CD4-positive, alpha-beta T cell (primary cell): ENCODE results near the gene HSPB6. TPM values are rescaled to one million over a fixed set of nuclear protein-coding genes. Genes with fewer than 3 reads are reported as not detected.

Experiments
- ATAC-seq: fragments of 200-7000 bp; cut with Tn5 transposase; one replicate; pipeline ENCODE4 v1.10.0; 2022; ENCODE audit warnings: mild to moderate bottlenecking; ENCODE audit not compliant: poor library complexity
- CTCF ChIA-PET: fragments of 350-600 bp; sonication (Branson Sonifier 250); formaldehyde crosslinking; loops from one replicate; lab custom pipeline; 2021; ENCODE audit warnings: antibody characterized with exemption, inconsistent platforms; lab: Charles Lee
- POLR2A ChIA-PET: fragments of 350-600 bp; sonication (Branson Sonifier 250); formaldehyde crosslinking; loops from one replicate; lab custom pipeline; 2021; ENCODE audit warnings: antibody characterized with exemption, inconsistent platforms; lab: Charles Lee
- DNase-seq, 14 experiments: peaks; one replicate each; pipeline ENCODE4 v3.0.0-alpha.2; 2013 to 2020; ENCODE audit warnings: mixed read lengths in 2 of 14
- H3K27ac ChIP-seq, 2 donors: one replicate each; pipeline versions ENCODE4 v1.5.1 to v1.7.0; 2013; ENCODE audit warnings: low read length in 2 of 2, low read depth in 1 of 2, mild to moderate bottlenecking in 1 of 2
- H3K27me3 ChIP-seq, 2 experiments: 1 replicate in 1 of 2; 2 replicates in 1 of 2; pipeline versions ENCODE4 v1.6.1 to v1.7.0; 2013; ENCODE audit warnings: low read length in 2 of 2, control low read depth in 1 of 2, mild to moderate bottlenecking in 1 of 2, moderate library complexity in 1 of 2; ENCODE audit not compliant: insufficient read depth in 2 of 2, control insufficient read depth in 1 of 2
- H3K36me3 ChIP-seq: one replicate; pipeline ENCODE4 v1.6.1; 2013; ENCODE audit warnings: low read length, control low read depth; ENCODE audit not compliant: insufficient read depth
- H3K4me1 ChIP-seq: one replicate; pipeline ENCODE4 v1.6.1; 2013; ENCODE audit warnings: low read length, control low read depth; ENCODE audit not compliant: insufficient read depth
- H3K4me3 ChIP-seq: one replicate; pipeline ENCODE4 v1.5.1; 2013; ENCODE audit warnings: mild to moderate bottlenecking, low read length, moderate library complexity
- H3K9me3 ChIP-seq, 2 experiments: 1 replicate in 1 of 2; 2 replicates in 1 of 2; pipeline versions ENCODE4 v1.6.1 to v1.7.0; 2013; ENCODE audit warnings: low read length in 2 of 2, mild to moderate bottlenecking in 2 of 2, control low read depth in 1 of 2, moderate library complexity in 1 of 2; ENCODE audit not compliant: control insufficient read depth in 1 of 2, insufficient read depth in 1 of 2
- H3K27ac Mint-ChIP-seq: one replicate; pipeline ENCODE4 v1.8.0; 2020; ENCODE audit warnings: mixed read lengths
- H3K27me3 Mint-ChIP-seq: one replicate; pipeline ENCODE4 v1.8.0; 2021; ENCODE audit warnings: mixed read lengths
- H3K36me3 Mint-ChIP-seq: one replicate; pipeline ENCODE4 v1.8.0; 2021; ENCODE audit warnings: low read depth, mixed read lengths
- H3K4me1 Mint-ChIP-seq: one replicate; pipeline ENCODE4 v1.8.0; 2021; ENCODE audit warnings: low read depth, mixed read lengths
- H3K4me3 Mint-ChIP-seq: one replicate; pipeline ENCODE4 v1.8.0; 2020; ENCODE audit warnings: mild to moderate bottlenecking, mixed read lengths
- H3K9me3 Mint-ChIP-seq: one replicate; pipeline ENCODE4 v1.8.0; 2020; ENCODE audit warnings: mixed read lengths
- CTCF ChIP-seq: fragments of 200-600 bp; IDR thresholded peaks from one replicate; pipeline ENCODE4 v1.8.0; 2022; ENCODE audit warnings: antibody characterized with exemption, mild to moderate bottlenecking
- intact Hi-C, 2 experiments: fragments of 100-400 bp; cut with DNase I in 1 of 2; cut with micrococcal nuclease in 1 of 2; formaldehyde crosslinking; loops; one replicate each; pipeline versions ENCODE4 v1.15.1 to v1.9.0; 2023 to 2025; cut with DNase I, micrococcal nuclease
- total RNA-seq, 174 experiments: library from RNA in 2 of 174; stranded (reverse) in 2 of 174; gene quantifications; one replicate each; pipeline ENCODE4 v1.2.3 and lab custom pipeline; 2021 to 2026

HSPB6 gene
- total RNA-seq, 2 experiments from 2014 or later: not detected

- Mint-ChIP-seq H3K27ac (peak within 1 kb of the TSS; percentile 98), H3K4me3 (peak within 1 kb of the TSS; percentile 84), H3K36me3 (peaks cover 42% of the 10 kb centered on the region), H3K9me3 (no peaks in the 10 kb centered on the region), H3K27me3 (no peaks in the 10 kb centered on the region), H3K4me1 (peaks cover 52% of the 10 kb centered on the region)
- Histone ChIP-seq H3K4me1 (peaks cover 69% of the 10 kb centered on the region), H3K4me3 (peak within 1 kb of the TSS; percentile 91), H3K36me3 (peaks cover 20% of the 10 kb centered on the region), H3K27ac (peak within 1 kb of the TSS; percentile 79 to 92), H3K9me3 (no peaks in the 10 kb centered on the region), H3K27me3 (no peaks in the 10 kb centered on the region)
- no peak for TF ChIP-seq CTCF
- DNase-seq (peak; percentile 43 to 89 (median 56)), ATAC-seq (no peak)
- intact Hi-C loops: loop anchor here (5.0 to 10.0 kb wide), 2 partner anchors 95 to 373 kb away; partner anchors contain the start of genes COX6B1 (in 1 of the 2), OVOL3 (in 1 of the 2), POLR2I (in 1 of the 2) and TBCB (in 1 of the 2)
- ChIA-PET CTCF (interaction anchor here (0.8 kb wide), 1 partner anchor 29 kb away, joined by 3 read pairs; no protein-coding TSS in a partner anchor), POLR2A (interaction anchor here (0.6 to 1.5 kb wide), 11 partner anchors 22 to 531 kb away, joined by 3 to 10 read pairs (median 3); partner anchors contain the start of genes KMT2B, POLR2I and TBCB)
These were observed 14.6 kb downstream of the HSPB6 start, which contains the start of gene IGFLR1 for GRCh38 chr19:35742121-35742724. TSS of gene IGFLR1 (minus strand) at chr19:35742452. CDS start at chr19:35741180, 1,272 bp downstream.

GRCh38 chr19:35741203-35741515 is 15.7 kb downstream of the HSPB6 start:
- no peaks in the 10 kb centered on the region for H3K9me3 Mint-ChIP-seq
- peaks cover 74% of the 10 kb centered on the region for H3K4me1 ChIP-seq
- H3K4me1 Mint-ChIP-seq: peaks cover 57% of the 10 kb centered on the region
- H3K4me3 ChIP-seq: peak overlapping the region; percentile 91
- H3K36me3 ChIP-seq: peaks cover 31% of the 10 kb centered on the region
- H3K27ac Mint-ChIP-seq: peak overlapping the region; percentile 98
- H3K9me3 ChIP-seq: no peaks in the 10 kb centered on the region
- peak overlapping the region; percentile 62 to 92 for H3K27ac ChIP-seq
- no peak for ATAC-seq
- TF ChIP-seq CTCF: no peak
- intact Hi-C loops: loop anchor here (5.0 to 10.0 kb wide), 2 partner anchors 94 to 374 kb away; partner anchors contain the start of genes COX6B1 (in 1 of the 2), OVOL3 (in 1 of the 2), POLR2I (in 1 of the 2) and TBCB (in 1 of the 2)
- ChIA-PET CTCF (no interaction called here), POLR2A (interaction anchor here (0.6 to 2.4 kb wide), 12 partner anchors 7 to 190 kb away, joined by 3 to 20 read pairs (median 5); partner anchors contain the start of genes COX6B1, HSPB6, KMT2B and LIN37)
- H3K27me3 Mint-ChIP-seq: no peaks in the 10 kb centered on the region
- H3K27me3 ChIP-seq: no peaks in the 10 kb centered on the region
- H3K36me3 Mint-ChIP-seq: peaks cover 53% of the 10 kb centered on the region
- H3K4me3 Mint-ChIP-seq: peak overlapping the region; percentile 99
- DNase-seq: no peak

GRCh38 chr19:35740423-35741202 is 16.2 kb downstream of the HSPB6 start:
- no peaks in the 10 kb centered on the region for H3K27me3 ChIP-seq
- CTCF ChIA-PET: interaction anchor here (0.6 to 0.7 kb wide), 2 partner anchors 34 to 578 kb away, joined by 4 read pairs; no protein-coding TSS in a partner anchor
- Mint-ChIP-seq H3K9me3 (no peaks in the 10 kb centered on the region), H3K4me3 (peak overlapping the region; percentile 99), H3K36me3 (peaks cover 58% of the 10 kb centered on the region), H3K4me1 (peaks cover 52% of the 10 kb centered on the region), H3K27ac (peak overlapping the region; percentile 98), H3K27me3 (no peaks in the 10 kb centered on the region)
- no peak for TF ChIP-seq CTCF
- intact Hi-C loops: loop anchor here (1.0 to 10.0 kb wide), 3 partner anchors 23 to 374 kb away; partner anchors contain the start of genes COX6B1 (in 1 of the 2), OVOL3 (in 1 of the 2), POLR2I (in 1 of the 2) and TBCB (in 1 of the 2)
- no peaks in the 10 kb centered on the region for H3K9me3 ChIP-seq
- ATAC-seq (peak; percentile 60), DNase-seq (peak; percentile 88 to 97 (median 94))
- H3K4me1 ChIP-seq: peaks cover 68% of the 10 kb centered on the region
- H3K27ac ChIP-seq: peak overlapping the region; percentile 62 to 72
- peak overlapping the region; percentile 91 for H3K4me3 ChIP-seq
- POLR2A ChIA-PET: interaction anchor here (0.6 to 2.4 kb wide), 14 partner anchors 8 to 190 kb away, joined by 3 to 20 read pairs (median 4); partner anchors contain the start of genes COX6B1, HSPB6, KMT2B and LIN37
- H3K36me3 ChIP-seq: peaks cover 34% of the 10 kb centered on the region
